ENCODE results near the gene MAP3K2. TPM values are rescaled to one million over a fixed set of nuclear protein-coding genes. Genes with fewer than 3 reads are reported as not detected.

Gene MAP3K2
- total and polyA plus RNA-seq, 2 donors (not counting 3 experiments of a cell fraction or from before 2014, with no cell fraction given), result 3.4 to 25.7 TPM

DNA sequence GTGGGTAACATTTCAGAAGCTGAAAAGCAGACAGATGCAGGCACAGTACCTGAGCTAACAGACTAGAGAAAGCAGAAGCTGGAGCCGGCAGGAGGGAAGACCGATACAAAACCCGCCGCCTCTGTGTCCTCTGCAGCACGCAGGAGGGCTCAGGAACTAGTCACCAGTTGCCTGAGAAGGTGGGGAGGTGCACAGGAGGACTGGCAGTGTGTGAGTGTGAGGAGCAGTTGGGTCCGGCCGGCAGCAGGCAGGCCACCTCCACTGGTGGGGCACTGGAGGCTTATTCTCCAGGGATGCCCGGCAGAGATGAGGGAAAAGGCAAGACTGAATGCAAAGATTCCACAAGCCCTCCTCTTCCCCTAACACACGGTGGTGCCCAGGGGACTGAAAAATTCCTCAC, 112.0 kb downstream of the MAP3K2 start:
- DNase-seq (ENCODE audit: low read depth, low spot score) (no peak), FAIRE-seq (no peak)
- dilution Hi-C loops (cut with MboI; ENCODE audit: extremely low pct_ligation_motif_present, low sequenced_read_pairs) (no loop called here), intact Hi-C loops (cut with micrococcal nuclease) (no loop called here)
- no peaks in the 10 kb centered on the region for H3K4me1 ChIP-seq (ENCODE audit: control insufficient read depth, extremely low read depth, insufficient read depth, low read length)
- POLR2A ChIA-PET, result no interaction called here
- H3K4me2 ChIP-seq (ENCODE audit: insufficient read depth, low read length), result no peak overlapping the region
- BruUV-seq (replicated peaks), result no TSS peak
- no peak overlapping the region for H3K4me3 ChIP-seq (replicated peaks in 1 of 3; ENCODE audit: insufficient read depth in 1 of 3, low read depth in 1 of 3, low read length in 3 of 3)
- no peaks in the 10 kb centered on the region for H3K9me1 ChIP-seq (replicated peaks; ENCODE audit: control insufficient read depth, extremely low read depth, insufficient read depth, low read length)
- no peaks in the 10 kb centered on the region for H3K9me3 ChIP-seq (replicated peaks; ENCODE audit: control insufficient read depth, insufficient read depth, low read length)
- no peaks in the 10 kb centered on the region for H3K27me3 ChIP-seq (ENCODE audit: control insufficient read depth in 2 of 2, insufficient read depth in 2 of 2, low read length in 2 of 2)
- CTCF ChIA-PET, result no interaction called here
- H3K27ac ChIP-seq (ENCODE audit: insufficient read depth, low read depth, low read length), result no peak overlapping the region
- peaks cover 24 to 41% of the 10 kb centered on the region in 2 experiments for H3K36me3 ChIP-seq (ENCODE audit: control insufficient read depth in 2 of 2, extremely low read depth in 1 of 2, insufficient read depth in 2 of 2, low read length in 2 of 2)
- no peaks in the 10 kb centered on the region for H3K79me2 ChIP-seq (ENCODE audit: control insufficient read depth, insufficient read depth, low read length)
- H2AFZ ChIP-seq (ENCODE audit: low read depth, low read length), result no peak overlapping the region
- no peaks in the 10 kb centered on the region for H4K20me1 ChIP-seq (replicated peaks; ENCODE audit: control insufficient read depth, extremely low read depth, insufficient read depth, low read length)
- H3K9ac ChIP-seq (replicated peaks; ENCODE audit: extremely low read depth, insufficient read depth, low read length), result no peak overlapping the region
- TF ChIP-seq EZH2 (IDR thresholded peaks at IDR 0.05; ENCODE audit: borderline replicate concordance, low read depth, low read length, severe bottlenecking) (no peak), POLR2AphosphoS5 (IDR thresholded peaks at IDR 0.05; ENCODE audit: insufficient read depth, low read depth, low read length) (no peak), FOS (IDR thresholded peaks at IDR 0.05; ENCODE audit: borderline replicate concordance, insufficient read depth, low read length) (no peak), POLR2A (IDR thresholded peaks at IDR 0.05; ENCODE audit: low read depth, low read length) (no peak), JUN (IDR thresholded peaks at IDR 0.05; ENCODE audit: borderline replicate concordance, insufficient read depth, insufficient read length, low read depth) (no peak), CTCF (IDR thresholded peaks at IDR 0.05; ENCODE audit: extremely low read depth in 1 of 2, insufficient read depth in 1 of 2, low read depth in 1 of 2, low read length in 2 of 2) (no peak), MYC (IDR thresholded peaks at IDR 0.05; ENCODE audit: low read depth, low read length) (no peak), GATA2 (IDR thresholded peaks at IDR 0.05; ENCODE audit: insufficient read depth, insufficient read length, low read depth, low read length) (no peak)
- TF ChIP-seq, protein P1, sequence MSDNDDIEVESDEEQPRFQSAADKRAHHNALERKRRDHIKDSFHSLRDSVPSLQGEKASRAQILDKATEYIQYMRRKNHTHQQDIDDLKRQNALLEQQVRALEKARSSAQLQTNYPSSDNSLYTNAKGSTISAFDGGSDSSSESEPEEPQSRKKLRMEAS (IDR thresholded peaks at IDR 0.05; ENCODE audit: insufficient read depth, insufficient read length), result no peak
